ENCODE measurements around the gene CXCR5.

- TF ChIP-seq, protein P1, sequence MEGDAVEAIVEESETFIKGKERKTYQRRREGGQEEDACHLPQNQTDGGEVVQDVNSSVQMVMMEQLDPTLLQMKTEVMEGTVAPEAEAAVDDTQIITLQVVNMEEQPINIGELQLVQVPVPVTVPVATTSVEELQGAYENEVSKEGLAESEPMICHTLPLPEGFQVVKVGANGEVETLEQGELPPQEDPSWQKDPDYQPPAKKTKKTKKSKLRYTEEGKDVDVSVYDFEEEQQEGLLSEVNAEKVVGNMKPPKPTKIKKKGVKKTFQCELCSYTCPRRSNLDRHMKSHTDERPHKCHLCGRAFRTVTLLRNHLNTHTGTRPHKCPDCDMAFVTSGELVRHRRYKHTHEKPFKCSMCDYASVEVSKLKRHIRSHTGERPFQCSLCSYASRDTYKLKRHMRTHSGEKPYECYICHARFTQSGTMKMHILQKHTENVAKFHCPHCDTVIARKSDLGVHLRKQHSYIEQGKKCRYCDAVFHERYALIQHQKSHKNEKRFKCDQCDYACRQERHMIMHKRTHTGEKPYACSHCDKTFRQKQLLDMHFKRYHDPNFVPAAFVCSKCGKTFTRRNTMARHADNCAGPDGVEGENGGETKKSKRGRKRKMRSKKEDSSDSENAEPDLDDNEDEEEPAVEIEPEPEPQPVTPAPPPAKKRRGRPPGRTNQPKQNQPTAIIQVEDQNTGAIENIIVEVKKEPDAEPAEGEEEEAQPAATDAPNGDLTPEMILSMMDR (IDR thresholded peaks at IDR 0.05): no peak
- TF ChIP-seq POLR2A (IDR thresholded peaks at IDR 0.05): no peak
Observed at GRCh38 chr11:118901494-118902335, 18.0 kb downstream of the CXCR5 start.
